Ascending aorta (tissue), 2 donors: ENCODE results near the gene TMOD3. TPM values are rescaled to one million over a fixed set of nuclear protein-coding genes. Genes with fewer than 3 reads are reported as not detected.
A peak's percentile ranks its signal among the peaks of the same experiment; 100 is the strongest.

Experiments used
- DNase-seq, 2 donors: peaks; one replicate each; pipeline ENCODE4 v3.0.0-alpha.2; 2019; ENCODE audit warnings: low spot score in 2 of 2
- H3K27ac ChIP-seq, 2 donors: fragments of 200-600 bp; sonication (generic); one replicate each; pipeline ENCODE4 v1.5.1; 2016 to 2017; ENCODE audit warnings: mild to moderate bottlenecking in 1 of 2
- H3K27me3 ChIP-seq: fragments of 200-600 bp; sonication (generic); one replicate; pipeline ENCODE4 v1.5.1; 2017
- H3K36me3 ChIP-seq, 2 donors: fragments of 200-600 bp; sonication (generic); one replicate each; pipeline ENCODE4 v1.5.1; 2016
- H3K4me1 ChIP-seq, 2 donors: fragments of 200-600 bp; sonication (generic); one replicate each; pipeline ENCODE4 v1.5.1; 2016 to 2017; ENCODE audit warnings: mild to moderate bottlenecking in 1 of 2
- H3K4me3 ChIP-seq, 2 donors: fragments of 200-600 bp; sonication (generic); one replicate each; pipeline ENCODE4 v1.5.1; 2016 to 2017; ENCODE audit warnings: mild to moderate bottlenecking in 1 of 2
- H3K9me3 ChIP-seq, 2 donors: fragments of 200-600 bp; sonication (generic); one replicate each; pipeline ENCODE4 v1.5.1; 2016
- CTCF ChIP-seq, 3 experiments: fragments of 200-600 bp in 2 of 3; fragments of 450-650 bp in 1 of 3; sonication (generic) in 2 of 3; IDR thresholded peaks; one replicate each; pipeline ENCODE4 v1.5.1; 2016 to 2019; ENCODE audit warnings: antibody characterized with exemption in 3 of 3, mild to moderate bottlenecking in 1 of 3, moderate library complexity in 1 of 3
- intact Hi-C: fragments of 100-400 bp; cut with DNase I; formaldehyde crosslinking; loops from one replicate; pipeline ENCODE4 v1.15.1; 2023
- total RNA-seq: library from RNA; depleted of rRNA; stranded (reverse); fragments of >200 nt; gene quantifications from one replicate; pipeline ENCODE4 v1.1.0, GENCODE V29; 2016

TMOD3 gene
- total RNA-seq, 1 donor from 2014 or later, result 28.0 TPM

- Histone ChIP-seq H3K4me3 (no peak overlapping the region), H3K9me3 (no peaks in the 10 kb centered on the region), H3K4me1 (no peaks in the 10 kb centered on the region), H3K27ac (no peak overlapping the region), H3K27me3 (no peaks in the 10 kb centered on the region), H3K36me3 (peaks cover 20 to 38% of the 10 kb centered on the region in 2 donors)
- intact Hi-C loops, result no loop called here
- TF ChIP-seq CTCF (IDR thresholded peaks at IDR 0.05), result no peak
- DNase-seq, result no peak
These were observed 37.3 kb downstream of the TMOD3 start for GRCh38 chr15:51866751-51867150.

- peaks cover 18 to 35% of the 10 kb centered on the region in 2 donors for H3K36me3 ChIP-seq
- peak overlapping the region in 1 of 2 donors; percentile 14 for H3K27ac ChIP-seq
- H3K9me3 ChIP-seq, result no peaks in the 10 kb centered on the region
- H3K27me3 ChIP-seq, result no peaks in the 10 kb centered on the region
- TF ChIP-seq CTCF (IDR thresholded peaks at IDR 0.05), result no peak
- H3K4me1 ChIP-seq, result no peaks in the 10 kb centered on the region
- no peak for DNase-seq
- H3K4me3 ChIP-seq, result no peak overlapping the region
- intact Hi-C loops, result no loop called here
These were observed 39.6 kb downstream of the TMOD3 start for GRCh38 chr15:51869060-51869421.

- Histone ChIP-seq H3K36me3 (peaks cover 18 to 27% of the 10 kb centered on the region in 2 donors), H3K4me3 (no peak overlapping the region), H3K27me3 (no peaks in the 10 kb centered on the region), H3K27ac (no peak overlapping the region), H3K4me1 (peaks cover 0 to 12% of the 10 kb centered on the region in 2 donors), H3K9me3 (no peaks in the 10 kb centered on the region)
- intact Hi-C loops, result no loop called here
- no peak for TF ChIP-seq CTCF (IDR thresholded peaks at IDR 0.05)
- no peak for DNase-seq
These were observed 41.3 kb downstream of the TMOD3 start for GRCh38 chr15:51870774-51871173.

- H3K4me1 ChIP-seq, result peaks cover 0 to 22% of the 10 kb centered on the region in 2 donors
- peaks cover 14 to 15% of the 10 kb centered on the region in 2 donors for H3K36me3 ChIP-seq
- no peak for TF ChIP-seq CTCF (IDR thresholded peaks at IDR 0.05)
- intact Hi-C loops, result loop anchor here (2.0 kb wide), 1 partner anchor 44 kb away; no protein-coding TSS in a partner anchor
- H3K27me3 ChIP-seq, result no peaks in the 10 kb centered on the region
- H3K4me3 ChIP-seq, result no peak overlapping the region
- DNase-seq, result peak in 1 of 2 donors; percentile 81
- no peaks in the 10 kb centered on the region for H3K9me3 ChIP-seq
- peak overlapping the region; percentile 63 to 74 for H3K27ac ChIP-seq
These were observed 45.5 kb downstream of the TMOD3 start for GRCh38 chr15:51874751-51875644.

- Histone ChIP-seq H3K36me3 (peaks cover 3 to 7% of the 10 kb centered on the region in 2 donors), H3K4me1 (peaks cover 0 to 22% of the 10 kb centered on the region in 2 donors), H3K9me3 (no peaks in the 10 kb centered on the region), H3K27me3 (no peaks in the 10 kb centered on the region), H3K27ac (peak overlapping the region in 1 of 2 donors; percentile 35), H3K4me3 (no peak overlapping the region)
- TF ChIP-seq CTCF (IDR thresholded peaks at IDR 0.05), result no peak
- intact Hi-C loops, result no loop called here
- no peak for DNase-seq
These were observed 46.7 kb downstream of the TMOD3 start for GRCh38 chr15:51876169-51876568.
